H1 (cell line): Measurements from ENCODE around the gene HNF4A. TPM values are rescaled to one million over a fixed set of nuclear protein-coding genes. Genes with fewer than 3 reads are reported as not detected.

Source experiments
- HDAC6 ChIP-seq: IDR thresholded peaks from one replicate; pipeline ENCODE4 v1.7.1; 2012; ENCODE audit warnings: low read depth, mild to moderate bottlenecking, inconsistent platforms, low read length, moderate library complexity
- KDM4A ChIP-seq: IDR thresholded peaks from one replicate; pipeline ENCODE4 v1.7.1; 2012; ENCODE audit warnings: low read depth, mild to moderate bottlenecking, moderate library complexity, low read length, inconsistent platforms; ENCODE audit not compliant: severe bottlenecking
- SAP30 ChIP-seq: fragments of 300-600 bp; sonication (generic); IDR thresholded peaks from 2 replicates; pipeline ENCODE4 v1.7.1; 2012; ENCODE audit warnings: low read length, moderate library complexity, mild to moderate bottlenecking, inconsistent platforms; ENCODE audit not compliant: insufficient read depth, insufficient replicate concordance
- SIN3A ChIP-seq, 2 experiments: IDR thresholded peaks in 1 of 2; conservative IDR thresholded peaks in 1 of 2; 2 replicates each; pipeline ENCODE4 v1.6.1; 2011 to 2012; ENCODE audit warnings: low read length in 2 of 2, improper control_type of control experiment in 1 of 2, low read depth in 1 of 2, mild to moderate bottlenecking in 1 of 2
- TCF12 ChIP-seq: IDR thresholded peaks from 2 replicates; pipeline ENCODE4 v1.6.1; 2011; ENCODE audit warnings: low read depth, mild to moderate bottlenecking, low read length
- polyA plus RNA-seq, 7 experiments: library from polyadenylated mRNA; depleted of rRNA in 3 of 7; stranded (reverse) in 5 of 7; unstranded in 2 of 7; fragments of >200 nt in 5 of 7; fragments of 200-250 nt in 2 of 7; gene quantifications; 1 replicate in 5 of 7; 2 replicates in 1 of 7; 4 replicates in 1 of 7; pipeline versions ENCODE4 v1.2.1 to v1.2.3, GENCODE V29; 2011 to 2013; ENCODE audit warnings: missing spikeins in 2 of 7, mixed read lengths in 2 of 7
- total RNA-seq: library from RNA; stranded (reverse); fragmentation: NEBNext Ultra II Directional; extraction: Animal tissue kit (Norgen Biotek cat#: 25700); gene quantifications from 2 replicates; pipeline ENCODE4 v1.2.1, GENCODE V29; 2021

The HNF4A gene
- total and polyA plus RNA-seq, 2 of the 8 experiments (the other 6 are each of a cell fraction or from before 2014, with no cell fraction given): 0.03 TPM; not detected in 1

DNA sequence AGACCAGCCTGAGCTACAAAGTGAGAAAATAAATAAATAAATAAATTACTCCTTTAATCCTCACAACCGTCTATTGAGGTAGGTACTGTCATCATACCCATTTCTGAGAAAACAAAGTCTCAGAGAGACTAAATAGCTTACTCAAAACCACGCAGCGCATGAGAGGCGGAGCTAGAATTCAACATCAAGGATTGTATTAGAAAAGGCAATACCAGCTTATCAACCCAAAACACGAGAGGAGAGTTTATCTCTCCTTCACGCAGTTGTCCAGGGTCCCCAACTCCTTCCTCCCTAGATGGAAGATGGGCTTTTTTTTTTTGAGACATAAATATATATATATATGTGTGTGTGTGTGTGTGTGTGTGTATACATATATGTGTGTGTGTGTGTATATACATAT, 12.2 kb downstream of the HNF4A start (continued):
- TF ChIP-seq KDM4A (no peak), SIN3A (conservative IDR thresholded peaks at IDR 0.05 in 1 of 2, IDR thresholded peaks at IDR 0.05 in 1 of 2; ENCODE audit: low read depth in 1 of 2, low read length in 2 of 2) (no peak), TCF12 (no peak), SAP30 (no peak), HDAC6 (no peak)
